Endothelial cell of umbilical vein (primary cell): ENCODE results near the gene POLR2J.
"Not testable (repeated sequence)": the region's sequence is repeated elsewhere in the genome, so short reads cannot be mapped to it uniquely, and the experiment has no call there.

Experiments used
- JUN ChIP-seq: IDR thresholded peaks from 2 replicates; pipeline ENCODE4 v1.6.1; 2011; ENCODE audit warnings: borderline replicate concordance, low read depth; ENCODE audit not compliant: insufficient read length, insufficient read depth
- POLR2A ChIP-seq: IDR thresholded peaks from 2 replicates; pipeline ENCODE4 v1.6.1; 2012; ENCODE audit warnings: low read depth, mild to moderate bottlenecking, control low read depth, low read length

DNA sequence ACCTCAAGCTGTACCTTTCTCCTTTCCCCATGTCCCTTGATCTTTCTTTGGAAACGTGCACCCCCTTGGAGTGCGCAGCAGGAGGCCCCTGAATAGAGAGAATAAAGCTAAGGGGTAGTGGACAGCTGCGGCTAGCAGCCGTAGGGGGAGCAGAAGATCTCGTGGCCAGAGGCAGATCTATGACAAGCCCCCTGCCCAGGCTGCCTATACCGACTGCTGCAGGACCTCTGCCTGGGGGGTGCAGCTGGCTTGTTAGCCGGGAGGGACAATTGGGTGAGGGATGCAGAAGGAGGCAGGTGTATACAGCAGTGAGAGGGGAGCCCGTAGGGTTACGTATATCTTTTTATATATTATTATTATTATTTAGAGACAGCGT is 475 bp upstream of the POLR2J start:
- TF ChIP-seq JUN, POLR2A: not testable (repeated sequence)
